Measurements from ENCODE around the gene MED12L. TPM values are rescaled to one million over a fixed set of nuclear protein-coding genes. Genes with fewer than 3 reads are reported as not detected.

MED12L gene
- total and polyA plus RNA-seq, 8 donors = 0.08 to 0.88 (median 0.45) TPM

GRCh38 chr3:151400341-151400740 lies 314.9 kb downstream of the MED12L start:
- TF ChIP-seq, protein P1, sequence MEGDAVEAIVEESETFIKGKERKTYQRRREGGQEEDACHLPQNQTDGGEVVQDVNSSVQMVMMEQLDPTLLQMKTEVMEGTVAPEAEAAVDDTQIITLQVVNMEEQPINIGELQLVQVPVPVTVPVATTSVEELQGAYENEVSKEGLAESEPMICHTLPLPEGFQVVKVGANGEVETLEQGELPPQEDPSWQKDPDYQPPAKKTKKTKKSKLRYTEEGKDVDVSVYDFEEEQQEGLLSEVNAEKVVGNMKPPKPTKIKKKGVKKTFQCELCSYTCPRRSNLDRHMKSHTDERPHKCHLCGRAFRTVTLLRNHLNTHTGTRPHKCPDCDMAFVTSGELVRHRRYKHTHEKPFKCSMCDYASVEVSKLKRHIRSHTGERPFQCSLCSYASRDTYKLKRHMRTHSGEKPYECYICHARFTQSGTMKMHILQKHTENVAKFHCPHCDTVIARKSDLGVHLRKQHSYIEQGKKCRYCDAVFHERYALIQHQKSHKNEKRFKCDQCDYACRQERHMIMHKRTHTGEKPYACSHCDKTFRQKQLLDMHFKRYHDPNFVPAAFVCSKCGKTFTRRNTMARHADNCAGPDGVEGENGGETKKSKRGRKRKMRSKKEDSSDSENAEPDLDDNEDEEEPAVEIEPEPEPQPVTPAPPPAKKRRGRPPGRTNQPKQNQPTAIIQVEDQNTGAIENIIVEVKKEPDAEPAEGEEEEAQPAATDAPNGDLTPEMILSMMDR (IDR thresholded peaks at IDR 0.05) = no peak
- DNase-seq (no peak), FAIRE-seq (no peak), ATAC-seq (no peak)
- intact Hi-C loops (cut with DNase I) = no loop called here
- Histone ChIP-seq H3K36me3 (no peaks in the 10 kb centered on the region), H3K4me1 (no peaks in the 10 kb centered on the region), H3K4me3 (no peak overlapping the region), H3K9me3 (no peaks in the 10 kb centered on the region), H3K27me3 (no peaks in the 10 kb centered on the region), H3K27ac (no peak overlapping the region)
- WGBS, 2 donors = 88% methylated on average over 4 of the region's 4 CpGs

- 65 to 73% methylated on average over 3 of the region's 3 CpGs for WGBS, 2 donors
- H3K9me3 ChIP-seq = no peaks in the 10 kb centered on the region
- no peak for ATAC-seq
- H3K36me3 ChIP-seq = no peaks in the 10 kb centered on the region
- TF ChIP-seq, protein P1 (IDR thresholded peaks at IDR 0.05) = no peak
- no peak overlapping the region for H3K4me3 ChIP-seq
- no peaks in the 10 kb centered on the region for H3K4me1 ChIP-seq
- intact Hi-C loops (cut with DNase I) = no loop called here
- no peaks in the 10 kb centered on the region for H3K27me3 ChIP-seq
- no peak for FAIRE-seq
- H3K27ac ChIP-seq = no peak overlapping the region
- no peak for DNase-seq
These were observed 316.9 kb downstream of the MED12L start for GRCh38 chr3:151402349-151402748.

GRCh38 chr3:151403246-151403645 lies 317.8 kb downstream of the MED12L start:
- TF ChIP-seq, protein P1 (IDR thresholded peaks at IDR 0.05) = no peak
- WGBS, 2 donors = 76 to 89% methylated on average over 2 of the region's 2 CpGs
- intact Hi-C loops (cut with DNase I) = no loop called here
- DNase-seq (no peak), FAIRE-seq (no peak), ATAC-seq (no peak)
- H3K4me3 ChIP-seq = no peak overlapping the region
- no peaks in the 10 kb centered on the region for H3K36me3 ChIP-seq
- no peaks in the 10 kb centered on the region for H3K4me1 ChIP-seq
- H3K9me3 ChIP-seq = no peaks in the 10 kb centered on the region
- no peak overlapping the region for H3K27ac ChIP-seq
- no peaks in the 10 kb centered on the region for H3K27me3 ChIP-seq

GRCh38 chr3:151404316-151404715 lies 318.9 kb downstream of the MED12L start:
- intact Hi-C loops (cut with DNase I) = no loop called here
- 37 to 38% methylated on average over 1 of the region's 1 CpG for WGBS, 2 donors
- Histone ChIP-seq H3K4me1 (no peaks in the 10 kb centered on the region), H3K9me3 (no peaks in the 10 kb centered on the region), H3K27ac (no peak overlapping the region), H3K36me3 (no peaks in the 10 kb centered on the region), H3K27me3 (no peaks in the 10 kb centered on the region), H3K4me3 (no peak overlapping the region)
- ATAC-seq (peak in 1 of 4 donors; percentile 46), FAIRE-seq (no peak), DNase-seq (no peak)
- TF ChIP-seq, protein P1 (IDR thresholded peaks at IDR 0.05) = no peak

DNA sequence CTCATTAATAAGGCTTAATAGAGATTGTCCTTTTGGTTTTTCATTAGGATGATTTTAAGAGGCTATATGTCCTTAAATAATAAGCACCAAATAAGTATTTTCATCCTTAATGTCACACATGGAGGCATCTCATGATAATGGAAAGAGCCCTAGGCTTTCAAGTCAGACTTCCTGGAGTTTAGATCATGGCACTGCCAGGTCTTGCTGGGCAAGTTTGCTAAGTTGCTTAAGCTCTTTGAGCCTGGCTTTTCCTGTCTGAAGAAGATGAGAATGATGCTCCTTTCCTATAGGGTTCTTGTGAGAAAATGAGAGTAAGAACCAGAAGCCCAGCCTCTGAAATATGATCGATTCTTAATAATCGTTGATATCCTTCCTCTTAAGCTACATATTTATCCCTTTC lies 322.5 kb downstream of the MED12L start:
- no peak for ATAC-seq
- TF ChIP-seq, protein P1 (IDR thresholded peaks at IDR 0.05) = no peak
- H3K4me3 ChIP-seq = no peak overlapping the region
- no peaks in the 10 kb centered on the region for H3K27me3 ChIP-seq
- 82 to 95% methylated on average over 2 of the region's 2 CpGs for WGBS, 2 donors
- DNase-seq = no peak
- intact Hi-C loops (cut with DNase I) = no loop called here
- no peaks in the 10 kb centered on the region for H3K4me1 ChIP-seq
- no peaks in the 10 kb centered on the region for H3K36me3 ChIP-seq
- no peaks in the 10 kb centered on the region for H3K9me3 ChIP-seq
- FAIRE-seq = no peak
- no peak overlapping the region for H3K27ac ChIP-seq
